Tibial nerve (tissue), 3 donors: ENCODE data around the gene NTPCR.

Experiments used
- CTCF ChIP-seq, 5 experiments: fragments of 200-600 bp in 3 of 5; fragments of 450-650 bp in 2 of 5; sonication (generic) in 3 of 5; IDR thresholded peaks; one replicate each; pipeline ENCODE4 v1.5.1; 2016 to 2019; ENCODE audit warnings: antibody characterized with exemption in 5 of 5, mild to moderate bottlenecking in 3 of 5, moderate library complexity in 2 of 5
- POLR2A ChIP-seq, 2 donors: fragments of 450-650 bp; IDR thresholded peaks; one replicate each; pipeline ENCODE4 v1.6.1; 2017; ENCODE audit warnings: antibody characterized with exemption in 2 of 2, mild to moderate bottlenecking in 2 of 2, moderate library complexity in 2 of 2

GRCh38 chr1:232944347-232944746, 6.1 kb upstream of the NTPCR start:
- TF ChIP-seq POLR2A (IDR thresholded peaks at IDR 0.05) (no peak), CTCF (IDR thresholded peaks at IDR 0.05) (no peak)
